OCI-LY1 (cell line): Measurements from ENCODE around the gene LINC01488.

Source experiments
- EZH2 ChIP-seq: fragments of 200-600 bp; sonication (generic), shearing (Covaris generic); IDR thresholded peaks from 2 replicates; pipeline ENCODE4 v1.8.0; 2017; ENCODE audit warnings: borderline replicate concordance, mixed run types, mild to moderate bottlenecking, antibody characterized with exemption, low read length, moderate library complexity, mixed read lengths
- TF ChIP-seq, protein P1 (sequence below): fragments of 200-600 bp; sonication (generic), shearing (Covaris generic); IDR thresholded peaks from 2 replicates; pipeline ENCODE4 v1.5.1; 2017; ENCODE audit warnings: mild to moderate bottlenecking, antibody characterized with exemption, low read length, moderate library complexity, mixed read lengths

DNA sequence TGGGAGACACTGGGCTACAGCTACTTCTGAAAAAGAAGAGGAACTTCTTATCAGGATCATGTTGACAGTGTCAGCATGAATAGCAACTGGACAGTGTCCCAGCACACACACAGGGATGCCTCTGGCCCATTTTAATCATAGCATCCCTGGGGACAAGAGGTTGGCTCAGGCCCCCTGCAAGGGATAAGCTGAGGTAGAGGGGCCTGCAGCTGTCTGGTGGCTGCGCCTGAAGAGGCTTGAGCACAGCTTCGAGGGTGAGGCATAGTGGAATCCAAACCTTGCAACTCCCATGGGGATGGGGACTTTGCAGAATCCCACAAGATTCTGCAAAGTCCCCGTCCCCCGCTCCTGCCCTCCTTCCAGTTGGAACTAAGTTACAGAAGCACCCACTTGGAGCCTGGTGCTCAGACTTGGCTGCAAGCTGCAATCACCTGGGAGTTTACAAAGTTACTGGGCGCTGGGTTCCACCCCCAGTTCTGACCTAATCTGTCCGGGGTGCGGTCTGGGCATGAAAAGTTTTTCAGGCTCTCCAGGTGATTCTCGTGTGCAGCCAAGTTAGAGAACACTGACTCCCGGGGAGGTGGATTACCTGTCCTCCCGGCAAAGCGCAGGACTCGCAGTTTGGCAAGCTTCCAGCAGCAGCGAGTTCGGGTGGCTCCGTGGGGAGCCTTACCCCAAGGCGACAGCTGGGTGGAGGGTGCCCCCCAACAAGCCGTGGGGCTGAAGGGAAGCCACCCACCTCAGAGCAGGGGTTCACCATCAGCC lies 16.0 kb upstream of the LINC01488 start:
- TF ChIP-seq, protein P1, sequence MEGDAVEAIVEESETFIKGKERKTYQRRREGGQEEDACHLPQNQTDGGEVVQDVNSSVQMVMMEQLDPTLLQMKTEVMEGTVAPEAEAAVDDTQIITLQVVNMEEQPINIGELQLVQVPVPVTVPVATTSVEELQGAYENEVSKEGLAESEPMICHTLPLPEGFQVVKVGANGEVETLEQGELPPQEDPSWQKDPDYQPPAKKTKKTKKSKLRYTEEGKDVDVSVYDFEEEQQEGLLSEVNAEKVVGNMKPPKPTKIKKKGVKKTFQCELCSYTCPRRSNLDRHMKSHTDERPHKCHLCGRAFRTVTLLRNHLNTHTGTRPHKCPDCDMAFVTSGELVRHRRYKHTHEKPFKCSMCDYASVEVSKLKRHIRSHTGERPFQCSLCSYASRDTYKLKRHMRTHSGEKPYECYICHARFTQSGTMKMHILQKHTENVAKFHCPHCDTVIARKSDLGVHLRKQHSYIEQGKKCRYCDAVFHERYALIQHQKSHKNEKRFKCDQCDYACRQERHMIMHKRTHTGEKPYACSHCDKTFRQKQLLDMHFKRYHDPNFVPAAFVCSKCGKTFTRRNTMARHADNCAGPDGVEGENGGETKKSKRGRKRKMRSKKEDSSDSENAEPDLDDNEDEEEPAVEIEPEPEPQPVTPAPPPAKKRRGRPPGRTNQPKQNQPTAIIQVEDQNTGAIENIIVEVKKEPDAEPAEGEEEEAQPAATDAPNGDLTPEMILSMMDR, result no peak
- no peak for TF ChIP-seq EZH2
